UCSD-AML1 (cell line): Measurements from ENCODE around the gene DCLK1.

ENCODE experiments used
- DNase-seq: peaks from one replicate; lab custom pipeline; 2025; ENCODE audit not compliant: unreplicated experiment; lab: John Stamatoyannopoulos, UW

The DCLK1 gene

GRCh38 chr13:36051082-36051481 is 80.1 kb downstream of the DCLK1 start:
- no peak for DNase-seq

DNA sequence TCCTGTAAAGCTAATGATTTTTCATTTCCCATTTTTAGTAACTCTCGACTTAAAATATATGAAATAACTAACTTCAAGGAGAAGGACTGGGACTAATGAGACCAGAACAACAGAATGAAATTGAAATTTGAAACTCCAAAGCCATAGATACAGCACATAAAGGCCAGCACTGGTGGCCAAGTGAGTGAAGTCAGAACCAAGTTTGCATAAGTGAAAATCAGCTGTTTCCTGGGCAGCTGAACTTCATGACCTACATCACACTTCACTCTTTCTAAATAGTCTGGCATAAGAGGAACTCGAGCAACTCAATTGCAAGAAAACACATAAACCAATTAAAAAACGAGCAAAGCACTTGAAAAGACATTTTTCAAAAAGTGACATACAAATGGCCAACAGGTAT is 84.5 kb downstream of the DCLK1 start:
- DNase-seq, result no peak

- DNase-seq, result no peak
These were observed 92.2 kb downstream of the DCLK1 start for GRCh38 chr13:36038785-36039555.

- no peak for DNase-seq
These were observed 98.1 kb downstream of the DCLK1 start for GRCh38 chr13:36033035-36033434.

GRCh38 chr13:36031490-36031889 is 99.7 kb downstream of the DCLK1 start:
- DNase-seq, result no peak

DNA sequence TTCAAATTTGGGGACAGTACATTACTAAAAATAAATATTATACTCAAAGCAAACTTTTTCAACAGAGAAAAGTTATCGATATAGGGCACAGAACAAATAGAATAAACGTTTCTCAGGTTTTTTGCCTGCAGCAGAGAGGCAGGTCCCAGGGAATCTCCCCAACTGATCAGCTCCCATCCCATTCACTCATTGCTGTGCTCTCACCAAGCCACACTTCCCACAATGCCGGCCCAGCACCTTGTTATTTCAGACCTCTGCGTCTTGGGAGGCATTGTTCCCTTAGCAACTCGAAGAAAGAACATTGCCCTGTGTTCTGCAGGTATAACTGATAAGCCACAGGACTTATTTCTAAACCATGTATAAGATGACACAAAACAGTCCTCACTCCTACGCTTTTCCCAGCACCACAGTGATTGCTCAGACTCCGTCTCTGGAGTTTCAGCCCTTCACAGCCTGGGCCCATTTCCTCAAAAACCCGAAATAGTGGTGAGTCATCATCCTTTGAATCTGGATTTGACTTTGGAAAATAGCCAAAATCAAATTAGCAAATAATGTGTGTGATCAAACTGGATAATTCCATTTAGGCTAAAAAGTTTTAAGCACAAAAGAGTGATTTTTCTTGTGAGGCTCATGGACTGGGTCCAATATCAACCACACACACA is 100.4 kb downstream of the DCLK1 start:
- DNase-seq, result no peak

DNA sequence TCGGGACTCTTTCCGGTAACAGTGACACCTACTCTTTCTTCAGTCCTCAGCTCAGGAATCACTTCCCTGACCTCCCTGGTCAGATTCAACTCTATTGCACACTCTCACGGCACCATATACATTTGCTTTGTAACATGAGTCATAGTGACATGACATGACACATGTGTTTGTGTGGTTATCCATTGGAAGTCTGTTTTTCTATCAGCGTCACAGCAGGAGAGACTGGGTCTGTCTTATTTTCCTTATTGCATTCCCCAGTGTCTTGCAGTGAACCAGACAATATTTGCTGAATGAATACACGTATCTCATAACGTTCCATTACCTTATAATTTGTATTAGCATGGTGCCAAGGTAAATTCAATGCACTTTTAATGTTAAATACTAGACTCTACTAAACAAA is 102.0 kb downstream of the DCLK1 start:
- DNase-seq, result no peak

DNA sequence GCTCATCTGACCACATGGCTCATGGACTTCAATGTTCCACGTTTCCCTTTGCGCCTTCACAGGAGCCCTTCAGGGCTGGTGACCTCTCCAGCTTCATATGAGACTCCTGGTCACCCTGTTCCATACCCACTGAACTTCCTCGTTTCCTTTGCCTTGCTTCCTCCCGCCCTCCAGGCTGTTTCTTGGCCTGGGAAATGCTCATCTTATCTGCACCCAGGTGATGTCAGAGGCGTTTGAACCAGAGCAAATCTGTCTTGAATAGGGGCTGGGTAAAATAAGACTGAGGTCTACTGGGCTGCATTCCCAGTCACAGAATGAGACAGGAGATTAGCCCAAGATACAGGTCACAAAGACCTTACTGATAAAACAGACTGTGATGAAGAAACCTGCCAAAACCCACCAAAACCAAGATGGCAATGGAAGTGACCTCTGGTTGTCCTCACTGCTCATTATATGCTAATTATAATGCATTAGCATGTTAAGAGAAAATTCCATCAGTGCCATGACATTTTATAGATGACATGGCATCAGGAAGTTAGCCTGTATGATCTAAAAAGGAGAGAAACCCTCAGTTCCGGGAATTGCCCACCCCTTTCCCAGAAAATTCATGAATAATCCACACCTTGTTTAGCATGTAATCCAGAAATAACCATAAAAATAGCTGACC is 102.7 kb downstream of the DCLK1 start:
- no peak for DNase-seq

GRCh38 chr13:36026531-36026930 is 104.7 kb downstream of the DCLK1 start:
- DNase-seq, result no peak

DNA sequence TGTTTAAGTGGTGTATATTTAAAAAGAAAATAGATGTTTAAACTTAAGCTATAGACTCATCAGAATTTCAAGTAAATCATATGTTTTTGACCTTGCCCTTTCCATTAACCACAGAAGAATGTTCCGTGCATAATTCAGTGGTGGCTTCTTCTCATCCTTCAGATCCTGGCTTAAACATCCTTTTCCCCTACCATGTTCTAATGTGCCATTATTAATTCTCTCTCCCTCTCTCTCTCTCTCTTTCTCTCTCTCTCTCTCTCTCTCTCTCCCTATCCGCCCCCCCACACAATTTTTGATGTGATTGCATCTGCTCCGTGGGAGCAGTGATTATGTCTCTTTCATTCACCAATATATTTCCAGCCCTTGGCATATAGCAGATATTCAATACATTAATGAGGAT is 116.4 kb downstream of the DCLK1 start:
- DNase-seq, result no peak

- no peak for DNase-seq
These were observed 124.1 kb downstream of the DCLK1 start for GRCh38 chr13:36006894-36007675.

- DNase-seq, result no peak
These were observed 124.8 kb downstream of the DCLK1 start for GRCh38 chr13:36006347-36006746.

DNA sequence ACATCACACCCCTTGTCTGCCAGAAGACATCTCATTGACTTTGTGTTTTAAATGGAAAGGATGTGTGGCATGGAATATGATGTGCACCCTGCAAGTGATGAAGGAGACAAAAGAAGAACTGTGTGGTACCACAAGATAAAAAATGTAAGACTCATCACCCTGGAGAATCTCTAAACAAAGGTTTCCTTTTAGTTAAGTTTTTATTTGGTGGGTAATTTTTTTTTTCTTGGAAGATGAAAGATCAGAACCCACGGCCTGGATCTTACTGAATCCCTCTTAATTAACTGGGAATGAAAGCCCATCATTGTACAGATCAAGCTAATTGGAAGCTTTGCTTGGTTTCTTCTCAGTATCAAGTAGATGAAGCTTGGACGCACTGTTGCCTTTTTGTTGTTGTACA is 129.6 kb downstream of the DCLK1 start:
- DNase-seq, result no peak

- DNase-seq, result no peak
These were observed 131.2 kb downstream of the DCLK1 start for GRCh38 chr13:36000028-36000427.

GRCh38 chr13:35996360-35996759 is 134.8 kb downstream of the DCLK1 start:
- DNase-seq, result no peak

DNA sequence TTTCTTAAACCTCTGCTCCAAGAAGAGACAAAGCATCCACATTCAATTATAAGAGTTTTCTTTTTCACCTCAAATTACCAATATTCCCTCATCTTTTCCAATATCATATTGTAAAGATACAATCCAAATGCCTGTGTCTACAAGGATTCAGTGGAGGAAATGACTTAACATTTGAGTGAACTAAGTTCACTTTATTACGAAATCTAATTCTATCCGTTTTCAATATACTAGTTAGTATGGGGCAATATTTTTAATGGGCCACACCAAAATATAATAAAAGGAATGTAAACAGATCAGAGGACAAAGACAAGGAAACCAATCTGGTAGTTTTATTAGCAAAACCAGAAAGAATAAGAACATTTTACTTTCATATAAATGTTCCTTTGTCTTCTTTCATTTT is 136.0 kb downstream of the DCLK1 start:
- no peak for DNase-seq

DNA sequence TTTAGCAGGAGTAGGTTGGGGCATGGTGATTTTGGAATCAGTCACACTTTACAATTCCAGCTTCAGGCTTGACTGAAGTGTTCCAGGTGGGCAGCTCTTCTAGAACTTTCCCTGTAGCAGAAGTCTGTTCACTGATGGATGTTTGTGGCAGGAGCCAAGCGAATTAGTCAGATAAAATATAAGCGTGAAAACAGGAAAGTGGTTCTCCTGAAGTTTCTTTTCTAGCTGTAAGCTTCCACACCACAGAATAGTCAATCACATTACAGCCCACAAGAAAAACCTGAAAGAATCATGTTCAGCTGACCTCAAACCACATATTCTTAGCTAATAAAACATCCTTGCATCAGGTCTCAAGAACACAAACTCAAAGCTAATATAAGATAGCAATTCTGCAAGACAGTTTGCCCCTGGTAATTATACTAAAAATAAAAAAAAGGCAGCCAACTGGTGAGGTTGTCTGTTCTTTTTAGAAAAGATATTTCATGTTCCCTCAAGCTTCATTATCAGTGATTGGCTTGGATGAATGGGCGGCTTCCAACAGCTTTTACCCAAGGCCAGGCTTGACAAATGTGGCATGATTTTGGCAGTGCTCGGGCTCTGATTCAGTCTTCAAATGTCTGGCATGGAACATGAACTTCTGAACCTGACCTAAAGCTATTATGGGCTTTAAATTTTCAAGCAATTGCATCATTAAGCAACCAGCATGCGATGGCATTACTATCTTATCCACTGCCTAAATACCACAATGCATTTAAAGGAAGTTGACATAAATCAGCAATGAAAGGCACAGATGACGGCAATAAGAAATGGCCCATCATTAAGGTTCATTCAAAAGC is 136.8 kb downstream of the DCLK1 start:
- no peak for DNase-seq

GRCh38 chr13:35993686-35994085 is 137.5 kb downstream of the DCLK1 start:
- no peak for DNase-seq

- no peak for DNase-seq
These were observed 138.2 kb downstream of the DCLK1 start for GRCh38 chr13:35992964-35993363.

GRCh38 chr13:35990196-35990595 is 141.0 kb downstream of the DCLK1 start:
- no peak for DNase-seq
